ENCODE results near the gene HMGB2.

- TF ChIP-seq CEBPB (IDR thresholded peaks at IDR 0.05) = no peak
- peak; percentile 14; the same call in 1 of the 2 replicates for TF ChIP-seq RAD21 (IDR thresholded peaks at IDR 0.05; ENCODE audit: low read depth)
- no peak for TF ChIP-seq EGR1 (IDR thresholded peaks at IDR 0.05)
- no peak for TF ChIP-seq YY1 (IDR thresholded peaks at IDR 0.05; ENCODE audit: low read depth)
- no peak for TF ChIP-seq NFIC (IDR thresholded peaks at IDR 0.05)
- TF ChIP-seq MAX (IDR thresholded peaks at IDR 0.05) = no peak
- no peak for TF ChIP-seq EP300 (IDR thresholded peaks at IDR 0.05; ENCODE audit: borderline replicate concordance)
- TF ChIP-seq REST (IDR thresholded peaks at IDR 0.05; ENCODE audit: low read depth) = no peak
- TF ChIP-seq FOXM1 (IDR thresholded peaks at IDR 0.05; ENCODE audit: borderline replicate concordance, low read depth) = no peak
- no peak for TF ChIP-seq CREB1 (IDR thresholded peaks at IDR 0.05; ENCODE audit: low read depth)
Measured at GRCh38 chr4:173317004-173317403, 17.2 kb downstream of the HMGB2 start.

Data from Ishikawa (cell line).